ENCODE data around the gene PRKCB. TPM values are rescaled to one million over a fixed set of nuclear protein-coding genes. Genes with fewer than 3 reads are reported as not detected.

Gene PRKCB
- total RNA-seq, 1 experiment from 2014 or later: not detected

- no TSS peak for BruUV-seq (replicated peaks)
- H3K4me1 Mint-ChIP-seq (ENCODE audit: insufficient read depth, unreplicated experiment): no peaks in the 10 kb centered on the region
- intact Hi-C loops (cut with micrococcal nuclease): no loop called here
- peaks cover 9% of the 10 kb centered on the region for H3K9me3 Mint-ChIP-seq (ENCODE audit: unreplicated experiment)
- no peak for DNase-seq (ENCODE audit: unreplicated experiment)
- H3K27ac Mint-ChIP-seq (ENCODE audit: low read depth, unreplicated experiment): no peak overlapping the region
- POLR2A ChIA-PET: interaction anchor here (0.6 kb wide), 2 partner anchors 13 to 188 kb away, joined by 3 to 4 read pairs; no protein-coding TSS in a partner anchor
- TF ChIP-seq, protein P1, sequence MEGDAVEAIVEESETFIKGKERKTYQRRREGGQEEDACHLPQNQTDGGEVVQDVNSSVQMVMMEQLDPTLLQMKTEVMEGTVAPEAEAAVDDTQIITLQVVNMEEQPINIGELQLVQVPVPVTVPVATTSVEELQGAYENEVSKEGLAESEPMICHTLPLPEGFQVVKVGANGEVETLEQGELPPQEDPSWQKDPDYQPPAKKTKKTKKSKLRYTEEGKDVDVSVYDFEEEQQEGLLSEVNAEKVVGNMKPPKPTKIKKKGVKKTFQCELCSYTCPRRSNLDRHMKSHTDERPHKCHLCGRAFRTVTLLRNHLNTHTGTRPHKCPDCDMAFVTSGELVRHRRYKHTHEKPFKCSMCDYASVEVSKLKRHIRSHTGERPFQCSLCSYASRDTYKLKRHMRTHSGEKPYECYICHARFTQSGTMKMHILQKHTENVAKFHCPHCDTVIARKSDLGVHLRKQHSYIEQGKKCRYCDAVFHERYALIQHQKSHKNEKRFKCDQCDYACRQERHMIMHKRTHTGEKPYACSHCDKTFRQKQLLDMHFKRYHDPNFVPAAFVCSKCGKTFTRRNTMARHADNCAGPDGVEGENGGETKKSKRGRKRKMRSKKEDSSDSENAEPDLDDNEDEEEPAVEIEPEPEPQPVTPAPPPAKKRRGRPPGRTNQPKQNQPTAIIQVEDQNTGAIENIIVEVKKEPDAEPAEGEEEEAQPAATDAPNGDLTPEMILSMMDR (IDR thresholded peaks at IDR 0.05; ENCODE audit: unreplicated experiment): no peak
- H3K36me3 Mint-ChIP-seq (ENCODE audit: insufficient read depth, unreplicated experiment): no peaks in the 10 kb centered on the region
- CTCF ChIA-PET: interaction anchor here (0.6 to 1.6 kb wide), 3 partner anchors 36 to 319 kb away, joined by 3 to 4 read pairs (median 3); no protein-coding TSS in a partner anchor
- peaks cover 40% of the 10 kb centered on the region for H3K27me3 Mint-ChIP-seq (ENCODE audit: insufficient read depth, unreplicated experiment)
- no peak overlapping the region for H3K4me3 Mint-ChIP-seq (ENCODE audit: unreplicated experiment)
These were observed 133.9 kb downstream of the PRKCB start for GRCh38 chr16:23969468-23970297.

- intact Hi-C loops (cut with micrococcal nuclease): no loop called here
- Mint-ChIP-seq H3K27me3 (ENCODE audit: insufficient read depth, unreplicated experiment) (peaks cover 25% of the 10 kb centered on the region), H3K4me3 (ENCODE audit: unreplicated experiment) (no peak overlapping the region), H3K4me1 (ENCODE audit: insufficient read depth, unreplicated experiment) (no peaks in the 10 kb centered on the region), H3K36me3 (ENCODE audit: insufficient read depth, unreplicated experiment) (no peaks in the 10 kb centered on the region), H3K9me3 (ENCODE audit: unreplicated experiment) (peaks cover 9% of the 10 kb centered on the region), H3K27ac (ENCODE audit: low read depth, unreplicated experiment) (no peak overlapping the region)
- TF ChIP-seq, protein P1 (IDR thresholded peaks at IDR 0.05; ENCODE audit: unreplicated experiment): no peak
- CTCF ChIA-PET: interaction anchor here (0.7 to 1.2 kb wide), 2 partner anchors 14 to 36 kb away, joined by 3 to 4 read pairs; no protein-coding TSS in a partner anchor
- POLR2A ChIA-PET: no interaction called here
- DNase-seq (ENCODE audit: unreplicated experiment): peak; percentile 35
- BruUV-seq (replicated peaks): no TSS peak
These were observed 138.4 kb downstream of the PRKCB start for GRCh38 chr16:23974223-23974622.

DNA sequence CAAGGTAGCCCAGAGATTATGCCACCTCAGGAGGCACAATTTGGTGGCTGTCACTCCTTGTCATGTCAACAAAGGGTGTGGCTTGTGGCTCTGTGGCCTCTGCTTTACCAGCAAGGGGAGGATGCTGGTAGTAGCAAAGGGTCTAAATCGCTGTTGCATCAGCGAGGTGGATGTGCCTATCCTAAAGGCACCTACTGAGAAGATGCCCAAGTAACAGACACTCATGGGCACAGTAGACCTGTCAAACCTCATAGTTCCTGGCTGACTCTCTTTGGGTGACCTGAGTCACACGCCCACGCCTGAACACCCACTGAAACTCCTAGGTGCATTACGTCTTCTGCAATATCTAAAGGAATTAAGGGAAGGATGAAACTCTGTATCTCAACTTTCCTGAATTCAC, 139.5 kb downstream of the PRKCB start:
- H3K27me3 Mint-ChIP-seq (ENCODE audit: insufficient read depth, unreplicated experiment): peaks cover 33% of the 10 kb centered on the region
- POLR2A ChIA-PET: no interaction called here
- intact Hi-C loops (cut with micrococcal nuclease): no loop called here
- BruUV-seq (replicated peaks): no TSS peak
- H3K9me3 Mint-ChIP-seq (ENCODE audit: unreplicated experiment): peaks cover 9% of the 10 kb centered on the region
- H3K27ac Mint-ChIP-seq (ENCODE audit: low read depth, unreplicated experiment): no peak overlapping the region
- TF ChIP-seq, protein P1 (IDR thresholded peaks at IDR 0.05; ENCODE audit: unreplicated experiment): no peak
- no peaks in the 10 kb centered on the region for H3K36me3 Mint-ChIP-seq (ENCODE audit: insufficient read depth, unreplicated experiment)
- H3K4me1 Mint-ChIP-seq (ENCODE audit: insufficient read depth, unreplicated experiment): no peaks in the 10 kb centered on the region
- no peak for DNase-seq (ENCODE audit: unreplicated experiment)
- H3K4me3 Mint-ChIP-seq (ENCODE audit: unreplicated experiment): no peak overlapping the region
- CTCF ChIA-PET: interaction anchor here (1.2 kb wide), 1 partner anchor 35 kb away, joined by 3 read pairs; no protein-coding TSS in a partner anchor

DNA sequence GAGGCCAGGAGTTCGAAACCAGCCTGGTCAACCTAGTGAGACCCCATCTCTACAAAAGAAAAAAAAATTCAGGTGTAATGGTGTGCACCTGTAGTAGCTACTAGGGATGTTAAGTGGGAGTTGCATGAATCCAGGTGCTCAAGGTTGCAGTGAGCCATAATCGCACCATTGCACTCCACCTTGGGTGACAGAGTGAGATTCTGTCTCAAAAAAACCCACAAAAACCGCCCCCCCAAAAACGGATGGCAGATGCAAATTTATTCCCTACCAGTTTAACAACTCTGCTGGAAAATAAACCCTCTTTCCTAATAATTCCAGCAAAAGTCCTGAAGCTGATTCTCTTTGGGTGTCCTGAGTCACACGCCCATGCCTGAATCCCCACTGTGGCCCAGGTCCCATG, 140.3 kb downstream of the PRKCB start:
- ChIA-PET POLR2A (no interaction called here), CTCF (no interaction called here)
- Mint-ChIP-seq H3K27ac (ENCODE audit: low read depth, unreplicated experiment) (no peak overlapping the region), H3K27me3 (ENCODE audit: insufficient read depth, unreplicated experiment) (peaks cover 33% of the 10 kb centered on the region), H3K36me3 (ENCODE audit: insufficient read depth, unreplicated experiment) (no peaks in the 10 kb centered on the region), H3K4me3 (ENCODE audit: unreplicated experiment) (no peak overlapping the region), H3K4me1 (ENCODE audit: insufficient read depth, unreplicated experiment) (no peaks in the 10 kb centered on the region), H3K9me3 (ENCODE audit: unreplicated experiment) (peaks cover 9% of the 10 kb centered on the region)
- TF ChIP-seq, protein P1 (IDR thresholded peaks at IDR 0.05; ENCODE audit: unreplicated experiment): no peak
- DNase-seq (ENCODE audit: unreplicated experiment): no peak
- BruUV-seq (replicated peaks): no TSS peak
- intact Hi-C loops (cut with micrococcal nuclease): no loop called here
